ENCODE measurements around the gene VWA5B2. TPM values are rescaled to one million over a fixed set of nuclear protein-coding genes. Genes with fewer than 3 reads are reported as not detected.

The VWA5B2 gene
- total and polyA plus RNA-seq, 9 of the 15 experiments (the other 6 are each of a cell fraction or from before 2014, with no cell fraction given) = 0.04 TPM; not detected in 8

GRCh38 chr3:184262764-184263179 is 33.4 kb downstream of the VWA5B2 start:
- Histone ChIP-seq H3K4me1 (replicated peaks in 1 of 2; ENCODE audit: control insufficient read depth in 2 of 2, insufficient read depth in 2 of 2, low read length in 2 of 2) (peaks cover 14 to 36% of the 10 kb centered on the region in 2 experiments; a peak in 4 of 5 replicates), H3K79me2 (ENCODE audit: control insufficient read depth, insufficient read depth, low read length) (no peaks in the 10 kb centered on the region), H3K4me3 (no peak overlapping the region), H3K36me3 (ENCODE audit: control insufficient read depth, insufficient read depth, low read length) (no peaks in the 10 kb centered on the region), H3K27me3 (ENCODE audit: control insufficient read depth in 2 of 2, insufficient read depth in 2 of 2, low read length in 2 of 2) (peaks cover 10 to 31% of the 10 kb centered on the region in 2 experiments; a peak in 4 of 5 replicates), H3K9me3 (replicated peaks; ENCODE audit: control insufficient read depth, insufficient read depth, low read depth, low read length) (no peaks in the 10 kb centered on the region), H3K9ac (ENCODE audit: insufficient read depth in 1 of 2, low read depth in 2 of 2, low read length in 2 of 2) (no peak overlapping the region), H2AFZ (ENCODE audit: low read depth, low read length) (no peak overlapping the region), H3K27ac (ENCODE audit: extremely low read depth, low read depth, low read length) (no peak overlapping the region), H3K9me1 (ENCODE audit: control insufficient read depth, insufficient read depth, low read length) (no peaks in the 10 kb centered on the region), H4K20me1 (replicated peaks; ENCODE audit: control insufficient read depth, insufficient read depth, low read length) (peaks cover 22% of the 10 kb centered on the region), H3K4me2 (ENCODE audit: insufficient read depth, low read length) (no peak overlapping the region)
- DNase-seq (ENCODE audit: extremely low read depth in 1 of 4, low spot score in 3 of 4) (no peak), FAIRE-seq (no peak), ATAC-seq (no peak)
- CTCF ChIA-PET (ENCODE audit: low intra/inter-chr PET ratio) = no interaction called here
- intact Hi-C loops (cut with micrococcal nuclease) = no loop called here
- BruUV-seq (replicated peaks) = no TSS peak
- WGBS (ENCODE audit: insufficient coverage, low coverage, missing lambda C conversion rate) = 43% methylated on average over 15 of the region's 15 CpGs
- POLR2A ChIA-PET = no interaction called here
- in situ Hi-C loops (cut with MboI) = no loop called here
- no peak for TF ChIP-seq ETV6 (IDR thresholded peaks at IDR 0.05; ENCODE audit: borderline replicate concordance in 1 of 2, low read depth in 2 of 2, low read length in 1 of 2)
- no peak for TF ChIP-seq ETV6 (CRISPR knock-in tag; IDR thresholded peaks at IDR 0.05; ENCODE audit: borderline replicate concordance)
- TF ChIP-seq MBD1 (CRISPR knock-in tag; IDR thresholded peaks at IDR 0.05) = no peak
- no peak for TF ChIP-seq RAD51 (IDR thresholded peaks at IDR 0.05; ENCODE audit: borderline replicate concordance, low read depth)
- TF ChIP-seq RUNX1 (IDR thresholded peaks at IDR 0.05; ENCODE audit: low read depth) = no peak
- TF ChIP-seq KDM4B (IDR thresholded peaks at IDR 0.05; ENCODE audit: borderline replicate concordance in 2 of 2, low read depth in 1 of 2) = no peak
- no peak for TF ChIP-seq ZNF165 (CRISPR knock-in tag; IDR thresholded peaks at IDR 0.05; ENCODE audit: borderline replicate concordance)
- no peak for TF ChIP-seq REST (IDR thresholded peaks at IDR 0.05; ENCODE audit: borderline replicate concordance)
- no peak for TF ChIP-seq REST (CRISPR knock-in tag; IDR thresholded peaks at IDR 0.05; ENCODE audit: low read depth)
- TF ChIP-seq IRF9 (tag; IDR thresholded peaks at IDR 0.05) = no peak

All from K562 (cell line).